ENCODE data around the gene UBAC2.

GRCh38 chr13:99374169-99374991, 173.7 kb downstream of the UBAC2 start:
- TF ChIP-seq CTCF (IDR thresholded peaks at IDR 0.05; ENCODE audit: extremely low read depth in 1 of 2, insufficient read depth in 1 of 2, low read depth in 1 of 2, low read length in 2 of 2) (no peak), EZH2 (IDR thresholded peaks at IDR 0.05; ENCODE audit: borderline replicate concordance, low read depth, low read length, severe bottlenecking) (no peak)
